Measurements from ENCODE around the gene ARHGAP21.
"Not testable (repeated sequence)": the region's sequence is repeated elsewhere in the genome, so short reads cannot be mapped to it uniquely, and the experiment has no call there.

Gene ARHGAP21

GRCh38 chr10:24723788-24724380 is at the start of gene ARHGAP21:
Gene ARHGAP21, minus strand, starts transcription at chr10:24723887. Its CDS starts 1,988 bp downstream, at chr10:24721899.
- peak; percentile 58 for DNase-seq

GRCh38 chr10:24771943-24772694 is 48.4 kb upstream of the ARHGAP21 start:
- no peak for DNase-seq

DNA sequence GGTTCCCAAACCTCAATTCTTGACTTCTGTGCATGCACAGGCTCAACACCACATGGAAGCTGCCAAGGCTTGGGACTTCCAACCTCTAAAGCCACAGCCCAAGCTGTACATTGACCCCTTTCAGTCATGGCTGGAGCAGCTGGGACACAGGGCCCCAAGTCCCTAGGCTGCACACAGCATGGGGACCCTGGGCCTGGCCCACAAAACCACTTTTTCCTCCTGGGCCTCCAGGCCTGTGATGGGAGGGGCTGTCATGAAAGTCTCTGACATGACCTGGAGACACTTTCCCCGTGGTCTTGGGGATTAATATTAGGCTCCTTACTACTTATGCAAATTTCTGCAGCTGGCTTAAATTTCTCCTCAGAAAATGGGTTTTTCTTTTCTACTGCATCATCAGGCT is 41.3 kb upstream of the ARHGAP21 start:
- DNase-seq: not testable (repeated sequence)

DNA sequence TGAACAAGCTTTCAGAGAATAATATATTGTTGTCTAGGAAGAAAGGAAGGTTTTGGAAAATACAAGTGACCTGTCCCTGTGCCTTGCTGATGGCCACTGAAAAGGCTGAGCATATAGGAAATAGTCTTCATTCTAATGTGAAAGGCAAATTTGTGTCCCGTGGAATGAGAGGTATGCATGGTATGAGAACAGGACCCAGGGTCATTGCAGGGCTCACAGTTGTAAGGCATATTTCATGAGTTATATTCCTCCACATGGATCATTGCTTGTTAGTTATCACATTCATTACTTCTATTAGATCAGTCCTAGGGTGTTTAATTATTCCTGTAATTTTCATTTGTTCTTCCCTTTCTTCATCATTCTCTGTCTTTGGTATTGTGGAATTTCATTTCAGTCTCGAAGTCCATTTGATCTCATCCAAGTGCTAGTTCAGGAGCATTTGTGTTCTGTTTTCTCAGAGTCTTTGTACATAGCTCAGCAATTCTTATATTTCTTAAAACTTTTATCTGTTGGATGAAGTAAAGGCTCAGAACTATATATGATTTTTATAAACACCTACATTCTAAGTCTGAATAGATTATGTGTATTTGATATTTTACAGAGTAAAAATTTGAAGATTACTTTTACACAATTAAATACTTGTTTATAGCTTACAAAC is 39.4 kb upstream of the ARHGAP21 start:
- no peak for DNase-seq

- DNase-seq: no peak
These were observed 38.7 kb upstream of the ARHGAP21 start for GRCh38 chr10:24762161-24762924.

- DNase-seq: no peak
These were observed 36.0 kb upstream of the ARHGAP21 start for GRCh38 chr10:24759672-24760071.

GRCh38 chr10:24758254-24758653 is 34.6 kb upstream of the ARHGAP21 start:
- DNase-seq: not testable (repeated sequence)

GRCh38 chr10:24756283-24756682 is 32.6 kb upstream of the ARHGAP21 start:
- DNase-seq: no peak

DNA sequence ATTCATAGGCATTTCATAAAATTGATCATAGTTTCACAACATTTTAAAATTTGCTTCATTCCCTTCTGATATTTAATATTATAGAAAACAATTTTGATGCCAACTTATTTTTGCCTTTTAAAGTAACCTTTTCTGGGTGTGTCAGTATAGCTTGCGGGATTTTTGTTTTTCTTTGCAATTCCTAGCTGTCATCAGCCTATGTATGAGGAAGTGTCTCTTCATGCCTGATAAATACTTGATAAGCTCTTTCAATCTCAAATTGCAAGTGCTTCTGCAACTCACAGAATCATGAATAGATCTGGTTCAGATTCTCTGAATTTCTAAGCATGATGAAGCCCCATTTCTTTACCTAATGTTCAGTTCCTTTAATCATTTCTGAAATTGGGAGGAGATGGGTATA is 28.0 kb upstream of the ARHGAP21 start:
- no peak for DNase-seq

DNA sequence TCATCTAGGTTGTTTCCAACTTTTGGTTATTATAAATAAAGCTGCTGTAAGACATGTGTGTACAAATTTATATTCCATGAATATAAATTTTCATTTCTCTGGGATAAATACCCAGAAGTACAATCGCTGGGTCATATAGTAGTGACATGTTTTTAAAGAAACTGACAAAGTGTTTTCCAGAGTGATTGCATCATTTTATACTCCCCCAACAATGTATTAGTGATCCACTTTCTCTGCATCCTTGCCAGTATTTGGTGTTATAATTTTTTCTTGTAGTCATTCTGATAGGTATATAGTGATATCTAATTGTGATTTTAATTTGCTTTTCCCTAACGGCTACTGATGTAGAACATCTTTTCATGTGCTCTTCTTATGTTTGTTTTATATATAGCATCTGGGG is 27.0 kb upstream of the ARHGAP21 start:
- DNase-seq: no peak

DNA sequence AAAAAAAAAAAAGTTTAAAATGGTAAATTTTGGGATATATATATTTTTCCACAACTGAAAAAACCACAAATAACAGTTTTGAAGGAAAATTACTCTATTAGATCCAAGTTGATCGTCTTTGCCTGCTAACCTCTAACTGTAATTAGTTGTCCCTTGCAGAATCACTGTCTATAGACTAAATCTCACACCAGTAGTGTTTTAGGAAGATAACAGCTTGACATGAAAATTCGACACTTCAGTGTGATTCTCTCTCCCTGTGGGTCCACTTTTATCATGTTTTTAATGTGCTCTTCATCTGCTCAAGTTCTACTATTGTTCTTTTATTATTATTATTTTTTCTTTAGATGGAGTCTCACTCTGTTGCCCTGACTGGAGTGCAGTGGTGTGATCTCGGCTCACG is 24.5 kb upstream of the ARHGAP21 start:
- DNase-seq: no peak

- DNase-seq: no peak
These were observed 21.3 kb upstream of the ARHGAP21 start for GRCh38 chr10:24744946-24745345.

GRCh38 chr10:24740714-24741113 is 17.0 kb upstream of the ARHGAP21 start:
- DNase-seq: no peak

- DNase-seq: no peak
These were observed 13.3 kb upstream of the ARHGAP21 start for GRCh38 chr10:24737001-24737400.

GRCh38 chr10:24731942-24732341 is 8.3 kb upstream of the ARHGAP21 start:
- DNase-seq: no peak

GRCh38 chr10:24730811-24731210 is 7.1 kb upstream of the ARHGAP21 start:
- no peak for DNase-seq

DNA sequence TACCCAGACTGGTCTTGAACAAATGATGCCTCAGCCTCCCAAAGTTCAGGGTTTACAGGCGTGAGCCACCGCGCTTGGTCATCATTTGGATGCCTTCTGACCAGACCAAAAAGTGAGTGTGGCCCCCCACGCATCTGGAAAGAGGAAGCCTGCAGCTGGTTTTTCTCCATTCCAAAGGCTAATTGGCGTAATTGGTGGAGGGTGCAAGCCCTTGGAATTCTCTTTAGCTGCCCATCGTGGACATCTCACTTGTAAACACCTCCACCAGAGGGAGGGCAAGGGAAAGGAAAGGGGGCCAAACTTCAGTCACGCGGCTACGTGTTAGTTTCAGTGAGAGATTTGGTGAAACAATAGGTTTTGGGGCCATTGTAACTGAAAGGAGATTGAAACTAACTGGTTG is 4.1 kb upstream of the ARHGAP21 start:
- DNase-seq: no peak

DNA sequence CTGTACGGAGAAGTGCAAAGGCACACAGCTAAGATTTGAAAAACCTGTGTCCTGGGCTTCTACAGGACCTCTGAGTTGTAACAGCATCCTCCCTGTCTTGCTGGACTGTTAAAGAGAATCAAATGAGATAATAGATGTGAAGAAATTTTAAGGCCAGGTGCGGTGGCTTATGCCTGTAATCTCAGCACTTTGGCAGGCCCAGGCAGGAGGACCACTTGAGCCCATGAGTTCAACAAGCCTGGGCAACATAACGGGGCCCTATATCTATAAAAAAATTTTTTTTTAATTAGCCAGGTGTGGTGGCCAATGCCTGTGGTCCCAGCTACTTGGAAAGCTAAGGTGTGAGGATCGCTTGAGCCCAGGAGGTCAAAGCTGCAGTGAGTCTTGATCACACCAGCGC is 2.9 kb upstream of the ARHGAP21 start:
- no peak for DNase-seq

DNA sequence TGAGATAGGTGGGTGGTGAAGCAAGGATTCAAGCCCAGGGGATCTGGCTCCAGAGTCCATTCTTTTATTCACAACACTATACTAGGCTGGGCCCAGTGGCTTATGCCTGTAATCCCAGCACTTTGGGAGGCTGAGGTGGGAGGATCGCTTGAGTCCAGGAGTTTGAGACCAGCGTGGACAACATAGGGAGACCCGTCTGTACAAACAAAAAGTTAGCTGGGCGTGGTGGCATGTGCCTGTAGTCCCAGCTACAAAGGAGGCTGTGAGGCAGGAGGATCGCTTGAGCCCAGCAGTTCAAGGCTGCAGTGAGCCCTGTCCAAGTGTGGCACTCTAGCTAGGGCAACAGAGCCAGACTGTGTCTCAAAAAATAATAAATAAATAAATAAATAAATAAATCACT is 2.3 kb upstream of the ARHGAP21 start:
- DNase-seq: not testable (repeated sequence)

GRCh38 chr10:24724381-24725228 is 918 bp upstream of the ARHGAP21 start:
- DNase-seq: peak; percentile 97

- DNase-seq: peak; percentile 44
These were observed 300 bp downstream of the ARHGAP21 start for GRCh38 chr10:24723386-24723787.

DNA sequence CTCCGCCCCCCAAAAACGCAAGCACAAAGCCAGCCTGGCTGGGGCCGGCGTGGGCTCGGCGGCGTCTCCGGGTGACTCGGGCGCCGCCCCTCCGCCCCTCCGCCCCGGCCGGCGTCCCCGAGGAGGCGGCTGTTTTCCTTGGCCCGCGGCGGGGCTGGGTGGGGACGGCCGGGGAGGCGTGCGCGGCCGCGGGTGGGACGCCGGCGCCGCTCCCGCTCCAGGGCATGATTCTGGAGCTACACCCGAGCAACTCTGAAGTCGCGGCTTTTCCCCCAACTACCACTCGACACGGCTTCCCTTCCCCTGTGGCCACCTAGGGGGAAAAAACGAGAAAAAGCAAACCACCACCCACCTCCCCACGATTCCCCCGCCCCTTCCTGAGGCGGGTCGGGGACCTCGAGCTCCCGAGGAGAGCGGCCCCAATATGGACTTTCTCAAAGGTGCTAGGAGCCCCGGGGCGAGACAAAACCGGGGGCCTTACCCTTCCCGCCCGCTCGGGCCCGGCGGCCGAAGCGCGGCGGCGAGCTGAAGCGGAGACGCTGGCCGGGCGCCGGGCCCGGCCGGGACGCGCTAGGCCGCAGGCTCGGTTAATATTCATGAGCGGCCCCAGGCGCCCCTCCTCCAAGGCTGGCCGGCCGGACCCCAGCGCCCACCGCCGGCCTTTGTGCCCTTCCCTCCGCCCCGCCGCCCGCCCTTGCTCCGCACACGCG is 856 bp downstream of the ARHGAP21 start:
- DNase-seq: peak; percentile 65
